A673 (cell line): ENCODE measurements around the gene MAT2B. TPM values are rescaled to one million over a fixed set of nuclear protein-coding genes. Genes with fewer than 3 reads are reported as not detected.

Experiments used
- BruUV-seq: library from RNA; stranded (reverse); fragments of 400-500 nt; replicated peaks from 2 replicates; lab custom pipeline; 2021; lab: Mats Ljungman, UMichigan
- CTCF ChIA-PET: fragments of 300-600 bp; sonication (Branson Sonifier 250); formaldehyde crosslinking; loops from one replicate; lab custom pipeline; 2022; ENCODE audit warnings: antibody characterized with exemption; lab: Charles Lee
- POLR2A ChIA-PET: fragments of 300-600 bp; sonication (Branson Sonifier 250); formaldehyde crosslinking; loops from one replicate; lab custom pipeline; 2022; ENCODE audit warnings: antibody characterized with exemption; ENCODE audit not compliant: low non-redundant PET; lab: Charles Lee
- DNase-seq: peaks from one replicate; pipeline ENCODE4 v3.0.0-alpha.2; 2015; ENCODE audit warnings: low spot score
- H3K27ac ChIP-seq: fragments of 200-600 bp; sonication (generic); 2 replicates; pipeline ENCODE4 v1.5.1; 2016; ENCODE audit warnings: mixed run types, low read depth, mild to moderate bottlenecking, mixed read lengths, antibody characterized with exemption, low read length; ENCODE audit not compliant: poor library complexity, severe bottlenecking
- H3K27me3 ChIP-seq: fragments of 200-600 bp; sonication (generic); replicated peaks from 2 replicates; pipeline ENCODE4 v1.6.1; 2017; ENCODE audit warnings: mixed run types, low read depth, mild to moderate bottlenecking, mixed read lengths, antibody characterized with exemption, low read length; ENCODE audit not compliant: insufficient read depth, poor library complexity
- H3K36me3 ChIP-seq: fragments of 200-600 bp; sonication (generic); 2 replicates; pipeline ENCODE4 v1.6.1; 2016; ENCODE audit warnings: mixed run types, mild to moderate bottlenecking, mixed read lengths, antibody characterized with exemption, low read length; ENCODE audit not compliant: insufficient read depth, poor library complexity, severe bottlenecking
- H3K4me1 ChIP-seq: fragments of 200-600 bp; sonication (generic); 2 replicates; pipeline ENCODE4 v1.6.1; 2017; ENCODE audit warnings: mixed run types, mild to moderate bottlenecking, mixed read lengths, antibody characterized with exemption, low read length; ENCODE audit not compliant: insufficient read depth, poor library complexity, severe bottlenecking
- H3K4me3 ChIP-seq: fragments of 200-600 bp; sonication (generic); 2 replicates; pipeline ENCODE4 v1.5.1; 2016; ENCODE audit warnings: low read depth, mixed run types, mild to moderate bottlenecking, mixed read lengths, low read length; ENCODE audit not compliant: poor library complexity, severe bottlenecking
- H3K9me3 ChIP-seq: fragments of 200-600 bp; sonication (generic); 2 replicates; pipeline ENCODE4 v1.6.1; 2016; ENCODE audit warnings: mixed run types, low read depth, mild to moderate bottlenecking, mixed read lengths, antibody characterized with exemption, low read length; ENCODE audit not compliant: poor library complexity, severe bottlenecking
- EZH2 ChIP-seq: fragments of 200-600 bp; sonication (generic); IDR thresholded peaks from 2 replicates; pipeline ENCODE4 v1.6.1; 2017; ENCODE audit warnings: borderline replicate concordance, low read depth, mild to moderate bottlenecking, mixed read lengths, antibody characterized with exemption, low read length; ENCODE audit not compliant: poor library complexity, severe bottlenecking
- intact Hi-C: fragments of 100-400 bp; cut with micrococcal nuclease; formaldehyde crosslinking; loops from one replicate; pipeline ENCODE4 v1.10.0; 2022; ENCODE audit not compliant: unreplicated experiment
- total RNA-seq: library from RNA; stranded (reverse); gene quantifications from 2 replicates; pipeline ENCODE4 v1.2.3, GENCODE V29; 2021
- TF ChIP-seq, protein P1 (sequence below): fragments of 300-800, 200-600 bp; sonication (generic); conservative IDR thresholded peaks from 2 replicates; pipeline ENCODE4 v1.5.1; 2017; ENCODE audit warnings: low read depth, mild to moderate bottlenecking, antibody characterized with exemption, low read length, moderate library complexity, mixed read lengths

Gene MAT2B
- total RNA-seq, 1 experiment from 2014 or later = 49.9 TPM

DNA sequence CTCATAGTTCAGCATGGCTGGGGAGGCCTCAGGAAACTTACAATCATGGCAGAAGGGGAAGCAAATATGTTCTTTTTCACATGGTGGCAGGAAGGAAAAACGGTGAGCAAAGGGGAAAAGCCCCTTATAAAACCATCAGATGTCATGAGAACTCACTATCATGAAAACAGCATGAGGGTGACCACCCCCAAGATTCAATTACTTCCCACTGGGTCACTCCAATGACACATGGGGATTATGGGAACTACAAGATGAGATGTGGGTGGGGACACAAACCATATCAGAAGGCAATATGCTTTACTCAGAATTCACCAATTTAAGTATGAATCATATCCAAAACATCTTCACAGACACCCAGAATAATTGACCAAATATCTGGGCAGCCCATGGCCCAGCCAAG, 19.7 kb downstream of the MAT2B start:
- Histone ChIP-seq H3K27me3 (no peaks in the 10 kb centered on the region), H3K9me3 (no peaks in the 10 kb centered on the region), H3K4me3 (no peak overlapping the region), H3K27ac (no peak overlapping the region), H3K36me3 (peaks cover 3% of the 10 kb centered on the region), H3K4me1 (no peaks in the 10 kb centered on the region)
- intact Hi-C loops = no loop called here
- POLR2A ChIA-PET = no interaction called here
- TF ChIP-seq, protein P1, sequence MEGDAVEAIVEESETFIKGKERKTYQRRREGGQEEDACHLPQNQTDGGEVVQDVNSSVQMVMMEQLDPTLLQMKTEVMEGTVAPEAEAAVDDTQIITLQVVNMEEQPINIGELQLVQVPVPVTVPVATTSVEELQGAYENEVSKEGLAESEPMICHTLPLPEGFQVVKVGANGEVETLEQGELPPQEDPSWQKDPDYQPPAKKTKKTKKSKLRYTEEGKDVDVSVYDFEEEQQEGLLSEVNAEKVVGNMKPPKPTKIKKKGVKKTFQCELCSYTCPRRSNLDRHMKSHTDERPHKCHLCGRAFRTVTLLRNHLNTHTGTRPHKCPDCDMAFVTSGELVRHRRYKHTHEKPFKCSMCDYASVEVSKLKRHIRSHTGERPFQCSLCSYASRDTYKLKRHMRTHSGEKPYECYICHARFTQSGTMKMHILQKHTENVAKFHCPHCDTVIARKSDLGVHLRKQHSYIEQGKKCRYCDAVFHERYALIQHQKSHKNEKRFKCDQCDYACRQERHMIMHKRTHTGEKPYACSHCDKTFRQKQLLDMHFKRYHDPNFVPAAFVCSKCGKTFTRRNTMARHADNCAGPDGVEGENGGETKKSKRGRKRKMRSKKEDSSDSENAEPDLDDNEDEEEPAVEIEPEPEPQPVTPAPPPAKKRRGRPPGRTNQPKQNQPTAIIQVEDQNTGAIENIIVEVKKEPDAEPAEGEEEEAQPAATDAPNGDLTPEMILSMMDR = no peak
- no peak for TF ChIP-seq EZH2
- CTCF ChIA-PET = no interaction called here
- no TSS peak for BruUV-seq
- DNase-seq = no peak

DNA sequence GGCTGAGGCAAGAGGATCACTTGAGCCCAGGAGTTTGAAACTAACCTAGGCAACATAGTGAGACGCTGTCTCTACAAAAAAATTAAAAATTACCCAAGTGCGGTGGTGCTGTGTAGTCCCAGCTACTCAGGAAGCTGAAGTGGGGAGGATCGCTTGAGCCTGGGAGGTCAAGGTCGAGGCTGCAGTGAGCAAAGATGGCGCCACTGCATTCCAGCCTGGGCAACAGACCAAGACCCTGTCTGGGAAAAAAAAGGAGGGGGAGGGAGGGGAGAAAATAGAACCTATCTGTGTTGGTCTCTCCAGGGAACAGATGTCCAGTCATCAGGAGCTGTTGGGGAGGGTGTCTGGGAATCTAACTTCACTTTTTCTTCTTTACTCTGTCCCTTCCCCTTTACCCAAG, 24.3 kb downstream of the MAT2B start:
- Histone ChIP-seq H3K36me3 (no peaks in the 10 kb centered on the region), H3K4me1 (no peaks in the 10 kb centered on the region), H3K9me3 (no peaks in the 10 kb centered on the region), H3K27ac (no peak overlapping the region), H3K27me3 (no peaks in the 10 kb centered on the region), H3K4me3 (no peak overlapping the region)
- intact Hi-C loops = no loop called here
- ChIA-PET CTCF (no interaction called here), POLR2A (no interaction called here)
- TF ChIP-seq, protein P1 = no peak
- no peak for TF ChIP-seq EZH2
- no TSS peak for BruUV-seq
- DNase-seq = no peak

DNA sequence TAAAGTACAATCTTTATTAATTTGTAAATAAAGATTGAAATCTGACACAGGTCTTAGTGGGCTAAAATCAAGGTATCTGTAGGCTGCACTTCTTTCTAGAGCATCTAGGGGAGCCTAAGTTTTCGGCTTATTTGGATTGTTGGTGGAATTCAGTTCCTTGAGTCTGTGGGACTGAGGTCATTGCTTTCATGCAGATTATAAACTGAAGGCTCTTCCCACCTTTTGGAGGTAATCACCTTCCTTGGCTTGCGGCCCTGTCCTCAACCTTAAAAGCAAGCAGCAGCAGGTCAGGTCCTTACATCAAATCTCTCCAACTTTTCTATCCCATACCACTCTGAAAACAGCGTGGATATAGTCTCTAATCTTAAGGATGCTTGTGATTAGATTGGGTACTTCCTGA, 25.9 kb downstream of the MAT2B start:
- CTCF ChIA-PET = no interaction called here
- no peak overlapping the region for H3K4me3 ChIP-seq
- DNase-seq = no peak
- no peaks in the 10 kb centered on the region for H3K9me3 ChIP-seq
- POLR2A ChIA-PET = no interaction called here
- BruUV-seq = no TSS peak
- no peak overlapping the region for H3K27ac ChIP-seq
- H3K36me3 ChIP-seq = no peaks in the 10 kb centered on the region
- intact Hi-C loops = no loop called here
- no peaks in the 10 kb centered on the region for H3K4me1 ChIP-seq
- no peak for TF ChIP-seq EZH2
- TF ChIP-seq, protein P1 = no peak
- H3K27me3 ChIP-seq = no peaks in the 10 kb centered on the region
